GM19351 (cell line): ENCODE results near the gene PCBP4.

Experiments used
- ATAC-seq: cut with Tn5 transposase; IDR thresholded peaks from one replicate; pipeline ENCODE4 v1.9.1; 2021; ENCODE audit warnings: mild to moderate bottlenecking, moderate library complexity; ENCODE audit not compliant: unreplicated experiment

PCBP4 gene

GRCh38 chr3:51958603-51959521 is 8.4 kb downstream of the PCBP4 start:
- no peak for ATAC-seq

- ATAC-seq = no peak
Observed at GRCh38 chr3:51957520-51958205, 9.6 kb downstream of the PCBP4 start.

DNA sequence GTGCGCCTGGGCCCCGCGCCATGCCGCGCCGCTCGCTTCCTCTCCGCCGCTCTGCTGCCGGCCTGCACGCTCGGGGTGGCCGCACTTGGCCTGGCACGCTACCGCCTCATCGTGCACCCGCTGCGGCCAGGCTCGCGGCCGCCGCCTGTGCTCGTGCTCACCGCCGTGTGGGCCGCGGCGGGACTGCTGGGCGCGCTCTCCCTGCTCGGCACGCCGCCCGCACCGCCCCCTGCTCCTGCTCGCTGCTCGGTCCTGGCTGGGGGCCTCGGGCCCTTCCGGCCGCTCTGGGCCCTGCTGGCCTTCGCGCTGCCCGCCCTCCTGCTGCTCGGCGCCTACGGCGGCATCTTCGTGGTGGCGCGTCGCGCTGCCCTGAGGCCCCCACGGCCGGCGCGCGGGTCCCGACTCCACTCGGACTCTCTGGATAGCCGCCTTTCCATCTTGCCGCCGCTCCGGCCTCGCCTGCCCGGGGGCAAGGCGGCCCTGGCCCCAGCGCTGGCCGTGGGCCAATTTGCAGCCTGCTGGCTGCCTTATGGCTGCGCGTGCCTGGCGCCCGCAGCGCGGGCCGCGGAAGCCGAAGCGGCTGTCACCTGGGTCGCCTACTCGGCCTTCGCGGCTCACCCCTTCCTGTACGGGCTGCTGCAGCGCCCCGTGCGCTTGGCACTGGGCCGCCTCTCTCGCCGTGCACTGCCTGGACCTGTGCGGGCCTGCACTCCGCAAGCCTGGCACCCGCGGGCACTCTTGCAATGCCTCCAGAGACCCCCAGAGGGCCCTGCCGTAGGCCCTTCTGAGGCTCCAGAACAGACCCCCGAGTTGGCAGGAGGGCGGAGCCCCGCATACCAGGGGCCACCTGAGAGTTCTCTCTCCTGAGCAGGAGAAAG is 11.1 kb downstream of the PCBP4 start:
- no peak for ATAC-seq

DNA sequence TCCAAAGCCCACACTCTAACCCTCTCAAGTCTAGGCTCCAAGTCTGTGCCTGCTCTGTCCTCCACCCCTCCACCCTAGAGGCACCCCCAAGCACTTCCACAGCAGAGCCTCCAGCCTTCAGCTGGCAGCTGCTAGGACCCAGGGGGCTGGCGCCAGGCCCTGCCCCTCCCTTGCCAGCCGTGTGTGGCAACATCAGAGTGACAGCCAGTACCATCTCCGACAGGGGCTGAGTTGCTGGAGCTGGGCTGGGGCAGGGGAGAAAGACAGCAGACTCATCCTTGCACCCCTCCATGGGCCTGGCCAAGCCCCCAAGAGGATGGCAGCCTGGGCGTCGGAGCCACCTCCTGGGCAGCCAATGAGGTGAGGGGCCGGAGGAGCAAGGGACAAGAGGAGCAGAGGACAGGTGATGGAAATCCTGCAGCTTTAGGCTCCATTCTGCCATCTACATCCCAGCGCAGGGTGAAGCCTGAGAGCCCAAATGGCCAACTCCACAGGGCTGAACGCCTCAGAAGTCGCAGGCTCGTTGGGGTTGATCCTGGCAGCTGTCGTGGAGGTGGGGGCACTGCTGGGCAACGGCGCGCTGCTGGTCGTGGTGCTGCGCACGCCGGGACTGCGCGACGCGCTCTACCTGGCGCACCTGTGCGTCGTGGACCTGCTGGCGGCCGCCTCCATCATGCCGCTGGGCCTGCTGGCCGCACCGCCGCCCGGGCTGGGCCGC is 11.9 kb downstream of the PCBP4 start, which contains the start of gene GPR62:
Gene GPR62, plus strand, starts transcription at position 207 of the 718 bp plus-strand sequence. Its CDS starts 272 bp downstream, at position 479.
- no peak for ATAC-seq

GRCh38 chr3:51954713-51955112 is 12.5 kb downstream of the PCBP4 start:
- ATAC-seq = no peak

DNA sequence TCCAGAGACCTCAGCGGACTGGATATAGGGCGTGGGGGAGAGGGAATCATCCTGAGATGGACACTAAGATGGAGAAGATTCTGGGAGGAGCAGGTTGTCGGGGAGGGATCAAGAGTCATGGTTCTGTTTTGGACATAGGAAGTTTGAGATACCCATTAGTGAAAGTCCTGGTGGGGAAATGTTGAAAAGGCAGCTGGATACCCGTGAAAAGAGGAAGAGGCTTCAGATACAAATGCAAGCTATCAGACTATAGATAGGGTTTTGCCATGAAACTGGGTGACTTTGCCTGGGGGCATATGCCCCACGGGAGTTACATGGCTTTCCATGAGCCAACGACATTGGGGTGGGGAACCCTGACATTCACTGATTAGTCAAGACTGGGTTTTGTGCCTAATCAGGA is 13.1 kb downstream of the PCBP4 start:
- ATAC-seq = no peak

GRCh38 chr3:51953445-51953844 is 13.8 kb downstream of the PCBP4 start:
- ATAC-seq = no peak

DNA sequence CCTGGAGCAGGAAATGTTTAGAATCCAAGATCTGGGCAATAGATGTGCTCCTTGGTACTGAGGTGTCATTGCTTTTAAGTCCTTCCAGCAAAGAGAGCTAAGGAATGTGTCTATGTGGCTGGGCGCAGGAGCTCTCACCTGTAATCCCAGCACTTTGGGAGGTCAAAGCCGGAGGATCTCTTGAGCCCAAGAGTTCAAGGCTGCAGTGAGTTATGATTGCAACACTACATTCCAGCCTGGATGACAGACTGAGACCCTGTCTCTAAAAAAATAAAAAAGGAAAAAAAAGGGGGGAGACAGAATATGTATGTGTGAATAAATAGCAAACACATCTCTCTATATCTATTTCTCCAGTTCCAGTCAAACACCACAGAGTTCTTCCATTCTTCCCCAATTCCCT is 16.4 kb downstream of the PCBP4 start:
- no peak for ATAC-seq

DNA sequence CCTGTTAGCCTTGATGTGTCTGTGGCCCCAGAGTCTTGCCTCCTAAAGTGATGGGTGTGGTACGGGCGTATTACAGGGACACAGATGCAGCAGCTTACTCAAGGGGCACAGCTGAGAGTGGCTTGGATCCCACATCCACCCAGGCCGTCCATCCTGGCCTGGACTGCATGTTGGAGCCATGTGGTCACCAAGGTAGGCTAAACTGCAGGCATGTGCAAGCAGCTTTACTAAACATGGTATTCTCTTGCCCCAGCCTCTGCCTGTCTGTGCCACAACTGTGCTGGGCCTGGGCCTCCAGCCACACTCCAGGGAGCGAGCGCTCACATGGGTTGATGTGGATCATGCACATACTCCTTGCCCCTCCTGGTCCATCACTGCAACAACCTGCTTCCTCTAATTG is 18.1 kb downstream of the PCBP4 start:
- ATAC-seq = no peak

- ATAC-seq = no peak
Observed at GRCh38 chr3:51948016-51948580, 19.2 kb downstream of the PCBP4 start.

- no peak for ATAC-seq
Observed at GRCh38 chr3:51947215-51947900, 19.9 kb downstream of the PCBP4 start.

DNA sequence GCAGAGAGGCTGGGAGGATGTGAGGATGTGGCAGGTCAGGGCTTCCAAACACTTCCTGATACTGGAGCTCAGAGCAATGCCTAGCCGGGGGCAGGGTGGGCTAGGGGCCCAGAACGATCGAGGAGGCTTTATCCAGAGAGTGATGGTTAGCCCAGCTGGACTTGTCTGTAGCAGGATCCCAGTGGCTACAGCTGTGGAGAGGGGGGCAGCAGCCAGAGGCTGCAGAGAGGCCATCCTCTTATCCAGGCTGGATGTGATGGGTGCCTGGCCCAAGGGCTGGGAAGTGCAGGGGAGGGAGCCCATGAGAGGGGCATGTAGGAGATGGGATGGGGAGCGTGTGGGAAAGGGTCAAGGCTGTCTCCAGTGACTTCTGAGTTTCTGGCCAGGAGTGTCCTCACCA is 20.5 kb downstream of the PCBP4 start:
- ATAC-seq = no peak

- ATAC-seq = no peak
Observed at GRCh38 chr3:51945926-51946705, 21.1 kb downstream of the PCBP4 start.

DNA sequence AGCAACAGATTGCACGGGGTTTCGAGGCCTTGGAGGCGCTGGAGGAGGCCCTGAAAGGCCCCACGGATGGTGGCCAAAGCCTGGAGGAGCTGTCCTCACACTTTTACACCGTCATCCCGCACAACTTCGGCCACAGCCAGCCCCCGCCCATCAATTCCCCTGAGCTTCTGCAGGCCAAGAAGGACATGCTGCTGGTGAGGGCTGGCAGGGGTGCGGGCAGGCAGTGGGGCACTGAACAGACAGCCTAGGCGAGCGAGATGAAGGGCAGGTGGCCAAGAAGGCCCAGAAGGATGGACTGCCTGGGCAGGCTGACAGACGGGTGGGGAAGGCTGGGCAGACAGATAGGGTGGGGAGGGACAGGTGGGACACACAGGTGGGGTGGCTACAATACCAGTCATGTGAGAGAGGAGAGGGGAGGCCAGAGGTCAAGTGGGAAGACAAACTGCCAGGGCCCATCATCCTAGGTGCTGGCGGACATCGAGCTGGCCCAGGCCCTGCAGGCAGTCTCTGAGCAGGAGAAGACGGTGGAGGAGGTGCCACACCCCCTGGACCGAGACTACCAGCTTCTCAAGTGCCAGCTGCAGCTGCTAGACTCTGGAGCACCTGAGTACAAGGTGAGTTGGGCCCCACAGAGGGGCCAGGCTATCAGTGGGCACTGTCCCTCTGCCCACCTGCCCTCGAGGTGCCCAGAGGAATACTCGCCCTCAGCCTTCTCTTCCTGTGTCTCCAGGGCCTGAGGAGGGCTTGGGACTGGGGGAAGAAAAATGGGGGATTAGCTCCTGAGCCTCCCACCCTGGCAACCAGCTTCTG is 22.0 kb downstream of the PCBP4 start:
- ATAC-seq = no peak

GRCh38 chr3:51944451-51945021 is 22.7 kb downstream of the PCBP4 start:
- ATAC-seq = no peak

- no peak for ATAC-seq
Observed at GRCh38 chr3:51943451-51944391, 23.5 kb downstream of the PCBP4 start.
